HAP-1 (cell line): ENCODE results near the gene OR6C2.
"Not testable (repeated sequence)": the region's sequence is repeated elsewhere in the genome, so short reads cannot be mapped to it uniquely, and the experiment has no call there.

Experiments
- DNase-seq, 2 experiments: peaks; one replicate each; pipeline ENCODE4 v3.0.0-alpha.2; 2016 to 2020; ENCODE audit warnings: low spot score in 2 of 2
- H3K27me3 ChIP-seq: fragments of 250-450 bp; sonication (Bioruptor Pico); 2 replicates; pipeline ENCODE4 v1.5.1; 2020; ENCODE audit warnings: low read depth, mild to moderate bottlenecking, moderate library complexity
- H3K36me3 ChIP-seq: fragments of 250-450 bp; sonication (Bioruptor Pico); replicated peaks from 2 replicates; pipeline ENCODE4 v1.5.1; 2020; ENCODE audit warnings: mild to moderate bottlenecking
- H3K4me1 ChIP-seq: fragments of 250-450 bp; sonication (Bioruptor Pico); 2 replicates; pipeline ENCODE4 v1.5.1; 2020; ENCODE audit warnings: mild to moderate bottlenecking
- H3K4me3 ChIP-seq: fragments of 250-450 bp; sonication (Bioruptor Pico); 2 replicates; pipeline ENCODE4 v1.5.1; 2020; ENCODE audit warnings: mild to moderate bottlenecking, moderate library complexity
- H3K9me3 ChIP-seq: fragments of 250-450 bp; sonication (Bioruptor Pico); 2 replicates; pipeline ENCODE4 v1.5.1; 2020; ENCODE audit warnings: mild to moderate bottlenecking, moderate library complexity
- in situ Hi-C: fragments of 300-500 bp; cut with MboI; formaldehyde crosslinking; loops from 3 replicates; pipeline ENCODE4 v1.14.3; 2020; ENCODE audit warnings: low sequenced_read_pairs, inconsistent platforms, mixed read lengths

Gene OR6C2

DNA sequence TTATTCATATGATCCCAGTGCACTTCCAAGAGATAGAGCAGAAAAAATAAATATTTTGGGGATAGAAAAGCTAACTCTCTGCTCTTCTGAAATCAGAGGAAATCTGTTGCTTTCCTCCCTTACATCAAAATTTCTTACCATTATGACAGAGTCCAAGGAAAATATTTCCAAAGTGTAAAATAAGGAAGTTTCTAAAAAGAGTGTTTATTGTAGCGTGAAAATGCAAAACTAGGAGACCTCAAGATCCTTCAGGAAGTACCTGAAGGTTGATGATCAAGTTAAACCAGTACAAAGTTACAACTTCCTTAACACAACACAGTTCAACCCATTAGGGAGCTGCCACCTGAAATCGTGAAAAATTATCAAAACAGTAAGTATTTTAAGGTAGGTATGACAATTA, at the start of gene OR6C2:
TSS of gene OR6C2 (plus strand) at position 301 of the 400 bp plus-strand sequence. CDS start 8,138 bp downstream, outside the sequence.
- in situ Hi-C loops, result no loop called here
- H3K4me3 ChIP-seq, result no peak within 1 kb of the TSS
- DNase-seq, result no peak
- no peaks in the 10 kb centered on the region for H3K27me3 ChIP-seq
- no peaks in the 10 kb centered on the region for H3K9me3 ChIP-seq
- H3K4me1 ChIP-seq, result no peaks in the 10 kb centered on the region
- H3K36me3 ChIP-seq, result no peaks in the 10 kb centered on the region

DNA sequence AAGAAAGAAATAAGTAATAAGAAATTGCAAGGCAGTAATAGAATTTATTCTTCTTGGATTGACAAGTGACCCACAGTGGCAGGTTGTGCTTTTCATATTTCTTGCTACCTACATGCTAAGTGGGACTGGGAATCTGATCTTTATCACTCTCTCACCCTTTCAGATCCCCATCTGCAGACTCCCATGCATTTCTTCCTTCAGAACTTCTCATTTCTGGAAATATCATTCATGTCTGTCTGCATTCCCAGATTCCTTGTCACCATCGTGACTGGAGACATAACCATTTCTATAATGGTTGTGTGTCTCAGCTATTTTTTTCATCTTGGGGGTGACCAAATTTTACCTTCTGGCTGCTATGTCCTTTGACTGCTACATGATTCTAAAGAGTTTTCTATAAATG, 47.5 kb upstream of the OR6C2 start:
- H3K9me3 ChIP-seq, result no peaks in the 10 kb centered on the region
- in situ Hi-C loops, result no loop called here
- H3K4me1 ChIP-seq, result no peaks in the 10 kb centered on the region

DNA sequence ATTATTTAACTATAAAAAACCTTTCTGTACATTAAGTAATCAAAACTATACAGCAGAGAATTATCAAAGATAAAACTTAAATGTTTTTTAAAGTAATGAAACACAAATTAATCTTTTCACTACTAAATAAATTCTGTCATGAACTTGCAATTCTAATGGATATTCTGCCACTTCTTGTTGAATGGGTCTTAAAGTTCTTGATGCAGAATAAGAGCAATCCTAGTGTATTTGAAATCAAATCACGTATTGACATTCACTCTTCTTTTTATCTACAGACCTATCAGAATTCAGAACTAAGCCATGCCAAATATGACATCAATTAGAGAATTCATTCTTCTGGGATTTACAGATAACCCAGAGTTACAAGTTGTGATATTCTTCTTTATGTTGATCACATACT, 43.6 kb upstream of the OR6C2 start, which contains the start of gene OR6C65:
TSS of gene OR6C65 (plus strand) at position 301 of the 400 bp plus-strand sequence. CDS start at position 301, 0 bp downstream.
- in situ Hi-C loops, result no loop called here
- no peaks in the 10 kb centered on the region for H3K36me3 ChIP-seq
- H3K4me3 ChIP-seq, result no peak within 1 kb of the TSS
- H3K9me3 ChIP-seq, result no peaks in the 10 kb centered on the region
- DNase-seq, result no peak
- H3K4me1 ChIP-seq, result no peaks in the 10 kb centered on the region
- H3K27me3 ChIP-seq, result no peaks in the 10 kb centered on the region

More for the DNA sequence above, 47.5 kb upstream of the OR6C2 start:
- no peaks in the 10 kb centered on the region for H3K27me3 ChIP-seq
- H3K4me3 ChIP-seq, result no peak overlapping the region
- no peaks in the 10 kb centered on the region for H3K36me3 ChIP-seq
- no peak for DNase-seq

DNA sequence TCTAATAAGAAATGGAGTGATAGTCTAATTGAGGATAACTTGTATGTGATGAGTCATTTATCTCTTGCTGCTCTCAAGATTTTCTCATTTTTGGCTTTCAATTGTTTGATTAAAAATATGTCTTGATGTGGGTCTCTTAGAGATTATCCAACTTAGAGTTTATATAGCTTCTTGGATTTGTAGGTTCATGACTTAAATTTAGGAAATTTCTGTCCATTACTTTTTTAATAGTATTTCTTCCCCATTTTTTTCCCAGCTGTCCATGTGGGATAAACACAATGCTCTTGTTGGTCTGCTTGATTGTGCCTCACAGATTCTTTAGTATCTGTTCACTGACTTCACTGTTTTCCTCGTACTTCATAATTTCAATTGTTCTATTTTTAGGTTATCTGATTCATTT, 36.0 kb upstream of the OR6C2 start:
- Histone ChIP-seq H3K36me3 (no peaks in the 10 kb centered on the region), H3K4me1 (no peaks in the 10 kb centered on the region), H3K4me3 (no peak overlapping the region), H3K9me3 (no peaks in the 10 kb centered on the region), H3K27me3 (no peaks in the 10 kb centered on the region)
- in situ Hi-C loops, result no loop called here
- no peak for DNase-seq

DNA sequence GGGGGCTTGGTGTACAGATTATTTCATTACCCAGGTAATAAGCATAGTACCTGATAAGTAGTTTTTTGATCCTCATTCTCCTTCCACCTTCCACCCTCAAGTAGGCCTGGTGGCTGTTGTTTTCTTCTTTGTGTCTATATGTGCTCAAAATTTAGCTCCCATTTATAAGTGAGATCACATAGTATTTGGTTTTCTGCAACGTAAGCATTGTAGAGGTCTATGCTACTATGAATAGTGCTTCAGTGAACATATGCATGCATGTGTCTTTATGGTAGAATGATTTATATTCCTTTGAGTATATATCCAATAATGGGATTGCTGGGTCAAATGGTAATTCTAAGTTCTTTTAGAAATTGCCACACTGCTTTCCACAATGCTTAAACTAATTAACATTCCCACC, 34.7 kb upstream of the OR6C2 start:
- H3K36me3 ChIP-seq, H3K4me3 ChIP-seq, DNase-seq, H3K27me3 ChIP-seq, in situ Hi-C loops, H3K4me1 ChIP-seq, H3K9me3 ChIP-seq: not testable (repeated sequence)

DNA sequence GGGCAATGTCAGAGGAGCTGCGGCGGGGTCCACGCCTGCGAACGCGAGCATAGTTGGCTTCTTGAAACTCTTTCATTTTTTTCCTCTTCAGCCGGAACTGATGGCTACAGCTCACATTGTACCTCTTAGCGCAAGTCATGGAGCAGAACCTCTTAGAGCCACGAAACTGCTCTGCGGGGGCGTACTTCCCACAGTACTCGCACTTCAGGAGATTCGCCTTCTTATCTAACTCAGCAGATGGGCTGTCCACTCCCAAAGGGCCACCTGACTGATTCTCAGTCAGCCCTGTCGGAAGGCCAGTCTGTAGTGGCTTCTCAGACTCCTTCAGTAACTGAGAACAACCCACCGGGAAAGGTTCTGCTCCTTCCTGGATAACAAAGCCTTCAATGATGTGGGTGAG, 31.7 kb upstream of the OR6C2 start:
- DNase-seq, in situ Hi-C loops, H3K9me3 ChIP-seq, H3K27me3 ChIP-seq, H3K36me3 ChIP-seq, H3K4me3 ChIP-seq, H3K4me1 ChIP-seq: not testable (repeated sequence)

DNA sequence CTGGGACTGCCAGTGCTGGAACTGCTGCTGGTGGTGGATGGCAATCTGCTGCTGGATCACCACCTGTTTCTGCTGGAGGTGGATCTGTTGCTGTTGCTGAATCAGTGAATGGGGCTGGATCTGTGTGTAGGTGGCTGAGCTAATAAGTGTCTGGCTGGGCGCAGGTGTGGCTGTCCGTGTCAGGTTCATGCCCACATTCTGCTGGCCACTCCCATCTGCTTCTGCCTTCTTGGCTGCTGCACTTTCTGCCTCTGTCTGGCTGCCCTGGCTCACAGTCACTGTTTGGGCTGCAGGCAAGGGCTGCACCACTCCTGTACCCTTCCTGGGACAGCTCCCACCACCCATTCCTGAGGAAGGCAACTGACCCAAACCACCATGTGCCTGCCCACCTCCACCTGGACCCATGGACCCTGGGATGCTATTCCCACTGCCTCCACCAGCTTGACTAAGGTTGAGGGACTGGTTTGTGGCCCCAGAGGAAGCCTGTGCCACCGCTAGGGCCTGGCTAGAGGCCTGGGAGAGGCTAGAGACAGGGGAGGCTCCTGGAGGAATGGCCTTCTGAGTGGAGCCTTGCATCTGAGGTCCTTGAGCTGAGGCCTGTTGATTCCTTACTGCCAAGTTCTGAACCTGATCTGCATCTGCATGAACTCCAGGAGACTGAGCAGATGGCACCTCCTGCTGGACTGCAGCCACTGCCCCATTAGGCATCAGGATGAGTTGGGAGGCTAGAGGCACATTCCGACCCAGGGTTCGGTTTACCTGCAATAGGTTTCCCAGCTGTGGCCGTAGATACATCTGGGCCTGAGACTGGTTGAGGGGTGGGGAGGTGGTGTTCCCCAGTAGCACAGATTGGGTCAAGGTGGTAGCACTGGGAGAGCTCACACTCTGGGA, 30.1 kb upstream of the OR6C2 start:
- H3K4me3 ChIP-seq, H3K9me3 ChIP-seq, DNase-seq, H3K27me3 ChIP-seq, H3K4me1 ChIP-seq, H3K36me3 ChIP-seq, in situ Hi-C loops: not testable (repeated sequence)

DNA sequence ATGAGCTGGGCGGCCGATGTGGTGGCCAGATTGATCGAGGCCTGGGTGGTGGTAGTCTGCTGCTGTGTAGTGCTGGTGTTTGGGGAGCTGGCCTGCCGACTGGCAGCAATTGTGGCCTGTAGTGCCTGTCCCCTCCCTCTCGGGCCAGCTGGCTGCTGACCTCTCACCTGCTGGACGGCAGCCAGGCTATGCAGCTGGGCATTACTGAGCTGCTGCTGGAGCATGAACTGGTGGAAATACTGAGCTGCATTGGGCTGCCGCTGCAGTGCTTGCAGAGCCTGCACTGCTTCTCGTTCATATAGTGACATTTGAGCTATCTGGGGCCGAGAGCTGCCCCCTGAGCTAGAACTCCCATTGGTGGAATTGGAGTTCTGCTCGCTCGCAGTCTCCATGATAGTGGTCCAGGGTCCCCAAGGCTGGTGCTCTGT, 29.5 kb upstream of the OR6C2 start:
- H3K36me3 ChIP-seq, in situ Hi-C loops, H3K4me3 ChIP-seq, H3K4me1 ChIP-seq, H3K27me3 ChIP-seq, H3K9me3 ChIP-seq, DNase-seq: not testable (repeated sequence)

DNA sequence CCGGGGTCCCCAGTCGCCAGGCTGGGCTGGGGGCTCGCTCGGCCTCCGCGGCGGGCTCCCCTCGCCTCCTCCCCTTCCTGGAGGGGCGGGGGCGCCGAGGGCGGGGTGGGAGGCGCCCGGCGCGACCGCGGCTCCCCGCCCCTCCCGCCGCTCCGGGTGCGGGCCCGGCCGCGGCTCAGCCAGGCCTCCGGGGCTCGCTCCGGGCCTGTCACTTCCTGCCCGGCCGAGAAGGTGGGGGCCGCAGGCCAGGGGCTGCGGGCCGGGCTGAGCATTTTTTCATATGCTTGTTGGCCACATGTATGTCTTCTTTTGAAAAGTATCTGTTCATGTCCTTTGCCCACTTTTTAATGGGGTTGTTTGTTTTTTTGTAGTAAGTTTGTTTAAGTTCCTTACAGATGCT, 29.0 kb upstream of the OR6C2 start:
- DNase-seq, H3K27me3 ChIP-seq, H3K4me3 ChIP-seq, H3K4me1 ChIP-seq, H3K36me3 ChIP-seq, in situ Hi-C loops, H3K9me3 ChIP-seq: not testable (repeated sequence)

DNA sequence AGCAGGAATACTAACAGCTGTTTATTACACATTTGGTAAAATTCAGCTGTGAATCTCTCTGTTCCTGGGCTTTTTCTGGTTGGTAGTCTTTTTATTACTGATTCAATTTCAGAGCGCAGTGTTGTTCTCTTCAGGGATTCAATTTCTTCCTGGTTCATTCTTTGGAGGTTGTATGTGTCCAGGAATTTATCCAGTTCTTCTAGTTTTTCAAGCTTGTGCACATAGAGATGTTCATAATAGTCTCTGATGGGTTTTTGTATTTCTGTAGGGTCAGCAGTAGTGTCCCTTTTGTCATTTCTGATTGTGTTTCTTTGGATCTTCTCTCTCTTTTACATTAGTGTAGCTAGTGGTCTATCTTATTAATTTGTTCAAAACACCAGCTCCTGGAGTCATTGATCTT, 26.9 kb upstream of the OR6C2 start:
- in situ Hi-C loops, result no loop called here

DNA sequence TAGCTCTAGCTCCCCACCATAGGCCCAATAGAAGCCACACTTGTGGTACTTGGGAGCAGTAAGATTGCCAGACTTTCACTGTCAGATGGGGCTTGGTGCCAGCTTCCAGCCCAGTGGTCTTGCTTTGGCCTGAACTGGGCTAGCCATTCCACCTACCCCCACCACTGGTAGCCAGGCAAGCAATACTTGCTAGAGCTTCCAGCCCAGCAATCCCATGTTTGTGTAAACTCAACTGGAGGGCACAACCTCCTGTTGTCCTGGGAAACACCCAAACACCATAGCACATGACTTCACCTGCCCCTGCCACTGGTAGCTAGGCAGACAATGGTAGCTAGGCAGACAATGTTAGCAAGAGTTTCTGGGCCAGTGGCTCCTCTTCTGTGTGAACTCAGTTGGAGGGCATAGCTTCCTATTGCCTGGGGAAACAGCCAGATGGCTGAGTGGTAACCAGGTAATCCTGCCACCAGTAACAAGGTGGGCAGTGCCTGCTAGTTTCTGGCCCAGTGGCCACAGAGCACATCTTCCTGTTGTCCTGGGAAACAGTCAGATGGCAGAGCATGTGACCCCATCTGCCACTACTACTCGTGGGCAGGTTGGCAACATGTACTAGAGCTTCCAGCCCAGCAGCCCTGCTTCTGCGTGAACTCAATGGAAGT, 23.4 kb upstream of the OR6C2 start:
- Histone ChIP-seq H3K36me3 (no peaks in the 10 kb centered on the region), H3K4me3 (no peak overlapping the region), H3K9me3 (no peaks in the 10 kb centered on the region), H3K27me3 (no peaks in the 10 kb centered on the region), H3K4me1 (no peaks in the 10 kb centered on the region)
- no peak for DNase-seq
- in situ Hi-C loops, result no loop called here

More for the DNA sequence above, 26.9 kb upstream of the OR6C2 start:
- Histone ChIP-seq H3K4me1 (no peaks in the 10 kb centered on the region), H3K27me3 (no peaks in the 10 kb centered on the region), H3K9me3 (no peaks in the 10 kb centered on the region), H3K36me3 (no peaks in the 10 kb centered on the region), H3K4me3 (no peak overlapping the region)
- DNase-seq, result no peak

DNA sequence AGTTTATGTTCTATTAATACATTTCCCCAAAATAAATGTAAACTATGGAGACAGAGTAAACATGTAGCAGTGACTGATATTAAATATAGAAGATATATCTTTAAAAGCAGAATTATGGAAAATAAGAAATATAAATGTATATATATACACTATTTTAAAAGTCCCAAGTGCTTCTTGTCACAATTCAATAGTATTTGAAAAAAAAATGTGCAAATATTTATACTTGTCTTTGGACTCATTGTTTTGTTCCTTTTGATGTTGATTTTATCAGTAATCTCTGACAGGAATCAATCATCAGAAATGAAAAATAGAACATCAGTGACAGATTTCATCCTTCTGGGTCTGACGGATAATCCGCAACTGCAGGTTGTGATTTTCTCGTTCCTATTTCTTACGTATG, 17.9 kb upstream of the OR6C2 start, which contains the start of gene OR6C76:
TSS of gene OR6C76 (plus strand) at position 301 of the 400 bp plus-strand sequence. CDS start at position 301, 0 bp downstream.
- in situ Hi-C loops, result no loop called here
- no peaks in the 10 kb centered on the region for H3K9me3 ChIP-seq
- no peaks in the 10 kb centered on the region for H3K4me1 ChIP-seq
- no peaks in the 10 kb centered on the region for H3K27me3 ChIP-seq
- no peak within 1 kb of the TSS for H3K4me3 ChIP-seq
- H3K36me3 ChIP-seq, result no peaks in the 10 kb centered on the region
- no peak for DNase-seq

DNA sequence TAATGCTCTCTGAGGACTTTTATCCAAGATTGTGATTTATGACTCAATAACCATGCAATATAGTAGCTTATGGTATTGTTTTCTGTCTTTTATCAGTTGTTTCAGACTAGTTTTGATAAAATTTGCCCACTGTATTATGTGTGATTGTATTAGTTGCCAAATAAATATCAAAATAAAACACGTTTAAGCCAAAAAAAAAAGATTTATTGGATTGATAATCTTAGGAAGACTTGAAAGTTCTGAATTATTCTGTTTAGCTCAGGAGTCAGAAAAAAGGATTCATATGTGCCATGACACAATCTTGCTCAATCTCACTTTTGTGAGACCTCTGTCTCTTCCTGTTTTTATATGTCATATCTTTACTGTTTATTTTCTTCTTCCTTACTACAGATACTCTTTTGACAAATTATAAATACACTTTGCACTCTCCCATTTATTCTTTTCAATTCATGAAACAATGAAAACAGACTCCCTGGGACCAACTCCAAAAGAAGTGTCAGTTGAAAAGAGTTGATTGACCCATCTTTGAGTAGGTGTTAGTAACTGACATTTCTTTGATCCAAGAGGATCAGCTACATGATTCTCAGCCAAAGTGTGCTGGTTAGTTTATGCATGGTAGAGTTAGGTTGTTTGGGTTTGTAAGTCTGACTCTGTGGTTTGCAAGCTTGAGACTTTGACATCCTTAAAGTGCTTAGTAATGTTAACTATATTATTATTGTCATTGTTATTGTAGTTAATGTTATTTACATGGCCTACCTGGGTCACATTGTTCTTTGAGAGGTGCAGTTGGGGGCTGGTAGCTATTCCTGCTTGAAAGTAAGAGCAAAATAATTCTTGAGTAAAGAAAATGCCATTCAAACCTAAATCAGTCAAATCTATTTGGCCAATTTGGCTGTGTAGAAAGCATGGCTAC, 15.3 kb upstream of the OR6C2 start:
- in situ Hi-C loops, result no loop called here
- no peaks in the 10 kb centered on the region for H3K4me1 ChIP-seq
- H3K4me3 ChIP-seq, result no peak overlapping the region
- H3K9me3 ChIP-seq, result no peaks in the 10 kb centered on the region
- no peak for DNase-seq
- no peaks in the 10 kb centered on the region for H3K36me3 ChIP-seq
- no peaks in the 10 kb centered on the region for H3K27me3 ChIP-seq
